Fibroblast of lung (primary cell): ENCODE data around the gene MRPL4. TPM values are rescaled to one million over a fixed set of nuclear protein-coding genes. Genes with fewer than 3 reads are reported as not detected.

Experiments
- DNase-seq, 2 donors: peaks; one replicate each; pipeline versions ENCODE4 v3.0.0 to v3.0.0-alpha.2; 2010; ENCODE audit warnings: low read depth in 2 of 2
- H2AFZ ChIP-seq: 2 replicates; pipeline ENCODE4 v1.5.1; 2012; ENCODE audit warnings: low read length, control low read depth, inconsistent platforms
- H3K27ac ChIP-seq: 2 replicates; pipeline ENCODE4 v1.5.1; 2011; ENCODE audit warnings: low read length, control low read depth; ENCODE audit not compliant: insufficient read depth
- H3K27me3 ChIP-seq: 2 replicates; pipeline ENCODE4 v1.5.1; 2011; ENCODE audit warnings: mild to moderate bottlenecking, low read length; ENCODE audit not compliant: control insufficient read depth, insufficient read depth
- H3K36me3 ChIP-seq: 2 replicates; pipeline ENCODE4 v1.5.1; 2011; ENCODE audit warnings: low read length; ENCODE audit not compliant: control insufficient read depth, insufficient read depth
- H3K4me1 ChIP-seq: 2 replicates; pipeline ENCODE4 v1.5.1; 2011; ENCODE audit warnings: low read length; ENCODE audit not compliant: control insufficient read depth, insufficient read depth; ENCODE audit errors: extremely low read depth
- H3K4me2 ChIP-seq: 2 replicates; pipeline ENCODE4 v1.5.1; 2011; ENCODE audit warnings: low read length, control low read depth; ENCODE audit not compliant: insufficient read depth; ENCODE audit errors: extremely low read depth
- H3K4me3 ChIP-seq, 4 experiments: fragments of 200-600 bp in 1 of 4; sonication (generic) in 1 of 4; replicated peaks in 1 of 4; 2 replicates each; pipeline ENCODE4 v1.5.1; 2011 to 2016; ENCODE audit warnings: low read length in 4 of 4, low read depth in 3 of 4, mild to moderate bottlenecking in 3 of 4, control low read depth in 2 of 4, inconsistent platforms in 1 of 4, mixed read lengths in 1 of 4; ENCODE audit not compliant: insufficient read depth in 1 of 4; ENCODE audit errors: control extremely low read depth in 1 of 4
- H3K79me2 ChIP-seq: 2 replicates; pipeline ENCODE4 v1.5.1; 2012; ENCODE audit warnings: mild to moderate bottlenecking, low read length, inconsistent platforms; ENCODE audit not compliant: control insufficient read depth, insufficient read depth
- H3K9ac ChIP-seq: 2 replicates; pipeline ENCODE4 v1.5.1; 2011; ENCODE audit warnings: mild to moderate bottlenecking, low read length, control low read depth; ENCODE audit not compliant: insufficient read depth
- H3K9me3 ChIP-seq: 2 replicates; pipeline ENCODE4 v1.5.1; 2012; ENCODE audit warnings: low read depth, low read length; ENCODE audit not compliant: control insufficient read depth, insufficient read depth
- H4K20me1 ChIP-seq: 2 replicates; pipeline ENCODE4 v1.5.1; 2011; ENCODE audit warnings: low read length; ENCODE audit not compliant: control insufficient read depth, insufficient read depth; ENCODE audit errors: extremely low read depth
- EZH2 ChIP-seq: IDR thresholded peaks from 2 replicates; pipeline ENCODE4 v1.5.1; 2012; ENCODE audit warnings: low read length, control low read depth, mild to moderate bottlenecking; ENCODE audit errors: missing control alignments
- polyA plus RNA-seq, 2 donors: library from polyadenylated mRNA; depleted of rRNA in 1 of 2; stranded (reverse) in 1 of 2; unstranded in 1 of 2; fragments of >200 nt; gene quantifications; 2 replicates each; pipeline ENCODE4 v1.2.1, GENCODE V29; 2011 to 2012; ENCODE audit warnings: missing spikeins in 1 of 2
- total RNA-seq: library from RNA; depleted of rRNA; stranded (reverse); fragments of >200 nt; gene quantifications from 2 replicates; pipeline ENCODE4 v1.2.1, GENCODE V29; 2014
- TF ChIP-seq, protein P1 (sequence below), 2 donors: IDR thresholded peaks in 1 of 2; conservative IDR thresholded peaks in 1 of 2; 1 replicate in 1 of 2; 2 replicates in 1 of 2; pipeline ENCODE4 v1.5.1; 2011 to 2012; ENCODE audit warnings: low read length in 2 of 2, control low read depth in 1 of 2, inconsistent platforms in 1 of 2, low read depth in 1 of 2, mild to moderate bottlenecking in 1 of 2

Gene MRPL4
- total and polyA plus RNA-seq, 2 donors (not counting 1 experiment from before 2014, with no cell fraction given): 17.2 to 25.7 TPM

DNA sequence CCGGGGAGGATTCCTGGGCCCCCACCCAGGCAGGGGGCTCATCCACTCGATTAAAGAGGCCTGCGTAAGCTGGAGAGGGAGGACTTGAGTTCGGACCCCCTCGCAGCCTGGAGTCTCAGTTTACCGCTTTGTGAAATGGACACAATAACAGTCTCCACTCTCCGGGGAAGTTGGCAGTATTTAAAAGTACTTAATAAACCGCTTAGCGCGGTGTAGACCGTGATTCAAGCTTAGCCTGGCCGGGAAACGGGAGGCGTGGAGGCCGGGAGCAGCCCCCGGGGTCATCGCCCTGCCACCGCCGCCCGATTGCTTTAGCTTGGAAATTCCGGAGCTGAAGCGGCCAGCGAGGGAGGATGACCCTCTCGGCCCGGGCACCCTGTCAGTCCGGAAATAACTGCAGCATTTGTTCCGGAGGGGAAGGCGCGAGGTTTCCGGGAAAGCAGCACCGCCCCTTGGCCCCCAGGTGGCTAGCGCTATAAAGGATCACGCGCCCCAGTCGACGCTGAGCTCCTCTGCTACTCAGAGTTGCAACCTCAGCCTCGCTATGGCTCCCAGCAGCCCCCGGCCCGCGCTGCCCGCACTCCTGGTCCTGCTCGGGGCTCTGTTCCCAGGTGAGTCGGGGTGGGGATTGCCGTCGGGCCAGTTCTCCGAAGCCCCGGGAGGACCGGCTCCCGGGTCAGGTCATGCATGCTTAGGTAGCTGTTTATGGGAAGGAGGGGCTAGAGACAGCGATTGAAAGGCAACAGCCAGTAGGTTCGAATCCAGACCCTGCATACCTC, 18.8 kb downstream of the MRPL4 start, which contains the start of gene ICAM1:
Gene ICAM1 (plus strand): TSS at position 505 of the 779 bp plus-strand sequence. CDS start 40 bp downstream, at position 545.
- no peaks in the 10 kb centered on the region for H4K20me1 ChIP-seq
- TF ChIP-seq, protein P1, sequence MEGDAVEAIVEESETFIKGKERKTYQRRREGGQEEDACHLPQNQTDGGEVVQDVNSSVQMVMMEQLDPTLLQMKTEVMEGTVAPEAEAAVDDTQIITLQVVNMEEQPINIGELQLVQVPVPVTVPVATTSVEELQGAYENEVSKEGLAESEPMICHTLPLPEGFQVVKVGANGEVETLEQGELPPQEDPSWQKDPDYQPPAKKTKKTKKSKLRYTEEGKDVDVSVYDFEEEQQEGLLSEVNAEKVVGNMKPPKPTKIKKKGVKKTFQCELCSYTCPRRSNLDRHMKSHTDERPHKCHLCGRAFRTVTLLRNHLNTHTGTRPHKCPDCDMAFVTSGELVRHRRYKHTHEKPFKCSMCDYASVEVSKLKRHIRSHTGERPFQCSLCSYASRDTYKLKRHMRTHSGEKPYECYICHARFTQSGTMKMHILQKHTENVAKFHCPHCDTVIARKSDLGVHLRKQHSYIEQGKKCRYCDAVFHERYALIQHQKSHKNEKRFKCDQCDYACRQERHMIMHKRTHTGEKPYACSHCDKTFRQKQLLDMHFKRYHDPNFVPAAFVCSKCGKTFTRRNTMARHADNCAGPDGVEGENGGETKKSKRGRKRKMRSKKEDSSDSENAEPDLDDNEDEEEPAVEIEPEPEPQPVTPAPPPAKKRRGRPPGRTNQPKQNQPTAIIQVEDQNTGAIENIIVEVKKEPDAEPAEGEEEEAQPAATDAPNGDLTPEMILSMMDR (conservative IDR thresholded peaks at IDR 0.05 in 1 of 2, IDR thresholded peaks at IDR 0.05 in 1 of 2; ENCODE audit: low read depth in 1 of 2, low read length in 2 of 2): no peak
- peak; percentile 10 for TF ChIP-seq EZH2
- peak; percentile 45 to 62 for DNase-seq

DNA sequence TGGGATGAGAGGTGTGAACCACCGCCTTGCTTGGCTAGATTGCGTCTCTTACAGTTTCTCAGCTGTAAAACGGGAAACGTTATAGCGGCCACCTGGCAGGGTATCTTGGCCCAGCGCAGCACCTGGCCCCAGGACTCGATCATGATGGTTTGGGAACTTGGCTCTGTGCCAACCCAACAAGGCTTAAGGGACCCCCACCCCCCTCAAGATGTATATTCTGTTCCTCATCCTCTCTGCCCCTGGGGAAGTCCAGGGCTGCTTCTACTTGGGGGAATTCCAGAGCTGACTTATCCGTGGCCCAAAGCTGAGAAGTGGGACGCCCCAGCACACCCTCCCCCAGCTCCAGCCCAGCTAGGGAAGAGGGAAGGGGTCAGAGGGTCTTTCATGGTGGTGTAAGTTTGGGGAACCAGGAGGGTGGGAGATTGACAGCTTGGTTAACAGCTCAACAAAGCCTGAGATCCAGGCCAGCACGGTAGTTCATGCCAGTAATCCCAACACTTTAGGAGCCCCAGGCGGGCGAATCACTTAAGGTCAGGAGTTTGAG, 19.6 kb downstream of the MRPL4 start:
- peak overlapping the region in 2 of 4 experiments; percentile 26 to 61 for H3K4me3 ChIP-seq
- no peaks in the 10 kb centered on the region for H3K9me3 ChIP-seq
- H3K9ac ChIP-seq: no peak overlapping the region
- H3K4me1 ChIP-seq: peaks cover 7% of the 10 kb centered on the region
- no peak for DNase-seq
- no peaks in the 10 kb centered on the region for H3K79me2 ChIP-seq
- no peaks in the 10 kb centered on the region for H4K20me1 ChIP-seq
- H2AFZ ChIP-seq: no peak overlapping the region
- no peak overlapping the region for H3K27ac ChIP-seq
- H3K36me3 ChIP-seq: no peaks in the 10 kb centered on the region
- peaks cover 13% of the 10 kb centered on the region for H3K27me3 ChIP-seq
- H3K4me2 ChIP-seq: no peak overlapping the region
- no peak for TF ChIP-seq EZH2
- TF ChIP-seq, protein P1 (conservative IDR thresholded peaks at IDR 0.05 in 1 of 2, IDR thresholded peaks at IDR 0.05 in 1 of 2; ENCODE audit: low read depth in 1 of 2, low read length in 2 of 2): no peak

More for the DNA sequence above, 18.8 kb downstream of the MRPL4 start, which contains the start of gene ICAM1:
- no peaks in the 10 kb centered on the region for H3K9me3 ChIP-seq
- H3K36me3 ChIP-seq: no peaks in the 10 kb centered on the region
- no peak within 1 kb of the TSS for H3K9ac ChIP-seq
- peak within 1 kb of the TSS; percentile 2 to 61 (median 28) for H3K4me3 ChIP-seq
- peak within 1 kb of the TSS; percentile 68 for H3K4me2 ChIP-seq
- H3K27ac ChIP-seq: no peak within 1 kb of the TSS
- H2AFZ ChIP-seq: peak within 1 kb of the TSS; percentile 3
- peaks cover 7% of the 10 kb centered on the region for H3K4me1 ChIP-seq
- peaks cover 13% of the 10 kb centered on the region for H3K27me3 ChIP-seq
- H3K79me2 ChIP-seq: no peaks in the 10 kb centered on the region

- Histone ChIP-seq H4K20me1 (no peaks in the 10 kb centered on the region), H3K27ac (no peak overlapping the region), H3K9ac (no peak overlapping the region), H3K4me3 (no peak overlapping the region), H2AFZ (no peak overlapping the region), H3K36me3 (no peaks in the 10 kb centered on the region), H3K4me2 (no peak overlapping the region), H3K4me1 (peaks cover 7% of the 10 kb centered on the region), H3K79me2 (no peaks in the 10 kb centered on the region), H3K9me3 (no peaks in the 10 kb centered on the region), H3K27me3 (peaks cover 13% of the 10 kb centered on the region)
- DNase-seq: no peak
- TF ChIP-seq EZH2: no peak
- TF ChIP-seq, protein P1 (conservative IDR thresholded peaks at IDR 0.05 in 1 of 2, IDR thresholded peaks at IDR 0.05 in 1 of 2; ENCODE audit: low read depth in 1 of 2, low read length in 2 of 2): no peak
Measured at GRCh38 chr19:10274589-10274988, 22.6 kb downstream of the MRPL4 start.
